Right lobe of liver (tissue), 4 donors: ENCODE measurements around the gene MPDZ.

Source experiments
- CTCF ChIP-seq, 4 donors: fragments of 200-600 bp in 3 of 4; fragments of 450-650 bp in 1 of 4; IDR thresholded peaks; one replicate each; pipeline versions ENCODE4 v1.5.1 to v1.8.0; 2016 to 2022; ENCODE audit warnings: antibody characterized with exemption in 4 of 4, mild to moderate bottlenecking in 2 of 4
- POLR2A ChIP-seq: fragments of 450-650 bp; IDR thresholded peaks from one replicate; pipeline ENCODE4 v1.6.1; 2017; ENCODE audit warnings: antibody characterized with exemption, mild to moderate bottlenecking
- donor health status: DM: no; HTN: no; CAD: no.
- donor health status: DM: no; HTN: no; CAD: no.
- donor health status: DM: no; HTN: yes; CAD: no.

DNA sequence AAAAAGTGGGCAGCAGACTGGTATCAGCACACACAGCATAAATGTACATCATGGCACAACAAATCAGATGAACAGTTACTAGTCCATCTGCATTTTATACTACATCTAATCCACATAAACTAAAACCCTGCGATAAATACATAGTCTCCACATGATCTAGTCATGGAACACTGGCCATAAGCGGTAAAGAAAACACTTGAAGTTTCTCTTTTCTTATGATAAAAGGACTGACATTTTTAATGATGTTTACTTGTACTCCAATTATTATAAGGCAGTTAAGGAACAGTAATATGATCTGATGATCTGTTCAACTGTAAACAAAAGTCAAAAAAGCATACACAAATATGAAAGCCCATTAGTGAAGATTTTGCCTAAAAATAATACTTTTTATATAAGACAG lies 112.5 kb downstream of the MPDZ start:
- TF ChIP-seq CTCF (IDR thresholded peaks at IDR 0.05) (no peak), POLR2A (no peak)
